Activated gamma-delta T cell treated with Interleukin-2 at 50 U/mL for 16 hours (primary cell): ENCODE measurements around the gene MSRB1.

Experiments used
- DNase-seq: peaks from one replicate; pipeline ENCODE4 v3.0.0-alpha.2; 2020

MSRB1 gene

DNA sequence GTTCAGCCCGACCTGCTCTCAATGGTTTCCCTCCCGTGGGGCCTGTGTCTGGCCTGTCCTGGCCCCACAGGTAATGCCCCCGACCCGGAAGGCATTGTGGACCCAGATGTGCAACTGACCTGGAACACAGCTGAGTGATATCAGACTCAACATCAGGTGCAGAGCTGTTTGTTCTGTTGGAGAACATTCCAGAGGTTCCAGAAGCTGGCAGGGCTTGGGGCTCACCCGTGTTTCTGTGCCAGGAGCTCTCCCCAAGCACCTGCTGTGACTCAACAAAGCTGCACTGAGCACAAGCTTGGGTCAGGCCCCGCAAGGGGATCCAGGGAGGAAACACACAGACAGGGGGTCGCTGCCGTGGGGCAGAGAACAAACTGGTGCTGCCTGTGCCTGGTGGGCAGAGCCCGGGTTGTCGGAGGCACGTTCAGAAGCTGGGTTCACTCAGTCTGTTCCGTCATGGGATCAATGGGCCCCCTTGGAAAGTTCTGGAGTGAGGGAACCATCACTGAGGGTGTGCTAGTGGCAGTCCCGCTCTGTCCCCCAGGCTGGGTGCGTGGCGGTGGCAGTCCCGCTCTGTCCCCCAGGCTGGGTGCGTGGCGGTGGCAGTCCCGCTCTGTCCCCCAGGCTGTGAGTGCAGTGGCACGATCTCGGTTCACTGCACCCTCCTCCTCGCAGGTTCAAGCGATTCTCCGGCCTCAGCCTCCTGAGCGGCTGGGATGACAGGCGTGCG, 46.9 kb downstream of the MSRB1 start:
- DNase-seq: no peak

DNA sequence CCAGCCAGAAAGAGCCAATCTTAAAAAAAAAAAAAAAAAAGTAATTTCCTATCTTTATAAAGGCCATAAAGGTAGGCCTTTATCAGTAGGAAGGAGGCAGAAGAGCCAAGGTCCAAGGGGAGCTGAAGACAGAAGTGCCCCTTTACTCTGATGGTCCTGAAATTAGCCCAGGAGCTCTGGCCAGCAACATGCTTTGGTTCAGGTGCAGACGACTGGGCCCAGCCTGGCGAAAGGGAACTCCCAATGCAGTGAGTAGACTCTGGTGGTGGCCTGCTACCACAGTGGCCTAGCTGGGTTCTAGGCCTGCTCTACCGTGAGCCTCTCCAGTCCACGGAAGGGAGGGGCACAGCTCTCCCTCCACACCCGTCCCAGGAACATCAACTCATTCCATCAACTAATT, 47.9 kb downstream of the MSRB1 start:
- no peak for DNase-seq

DNA sequence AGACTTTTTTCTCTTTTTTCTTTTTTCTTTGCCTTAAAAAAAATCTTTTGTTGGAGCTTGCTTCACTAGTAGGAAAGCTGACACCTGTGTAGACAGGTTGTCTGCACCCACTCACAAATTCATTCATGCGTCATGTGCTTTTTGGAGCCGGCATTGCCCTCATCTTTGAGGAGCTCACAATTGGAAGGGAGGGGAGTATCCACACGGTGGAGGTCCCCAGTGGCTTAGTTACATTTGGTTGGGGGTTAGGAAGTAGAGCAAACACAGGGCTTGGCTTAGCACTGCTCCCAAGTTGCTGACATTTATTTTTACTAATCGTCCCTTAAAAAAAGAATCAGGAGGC, 52.3 kb downstream of the MSRB1 start:
- no peak for DNase-seq

DNA sequence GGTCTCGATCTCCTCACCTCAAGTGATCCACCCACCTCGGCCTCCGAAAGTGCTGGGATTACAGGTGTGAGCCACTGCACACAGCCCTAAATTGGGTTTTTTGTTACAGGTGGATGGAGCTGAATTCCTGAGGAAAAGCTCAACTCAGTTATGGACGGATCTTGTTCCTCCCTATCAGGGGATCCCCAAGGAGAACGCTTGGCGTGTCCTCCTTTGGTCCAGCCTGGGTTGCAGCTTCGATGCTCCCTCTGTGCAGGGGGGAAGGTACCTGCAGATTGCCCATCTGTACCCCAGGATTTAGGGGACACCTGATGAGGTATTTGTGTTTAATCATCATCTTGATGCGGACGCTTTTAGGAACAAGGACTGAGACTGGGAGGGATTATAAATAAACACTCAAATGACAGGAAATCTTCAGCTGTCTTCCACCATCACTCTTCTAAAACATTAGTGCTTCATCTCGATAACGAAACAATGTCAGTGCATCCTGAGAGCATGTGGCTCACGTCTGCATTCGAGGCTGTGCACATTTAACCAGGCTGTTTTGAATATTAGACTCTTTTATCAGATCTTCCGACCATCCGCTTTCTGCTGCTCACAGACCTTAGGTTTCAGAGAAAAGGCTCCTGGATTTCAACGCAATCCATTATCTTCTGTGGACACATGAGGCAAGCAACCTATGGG, 52.8 kb downstream of the MSRB1 start:
- DNase-seq: no peak
